SU-DHL-6 (cell line): ENCODE measurements around the gene METTL17.
"Not testable (repeated sequence)": the region's sequence is repeated elsewhere in the genome, so short reads cannot be mapped to it uniquely, and the experiment has no call there.

Source experiments
- H2AFZ ChIP-seq: fragments of 200-600 bp; sonication (generic); 2 replicates; pipeline ENCODE4 v1.6.1; 2014; ENCODE audit warnings: low read depth, mild to moderate bottlenecking, moderate library complexity, mixed read lengths, antibody characterized with exemption, low read length; ENCODE audit not compliant: severe bottlenecking
- H3F3A ChIP-seq: fragments of 200-600 bp; shearing (Covaris generic); 2 replicates; pipeline ENCODE4 v1.6.0; 2016; ENCODE audit warnings: antibody characterized with exemption, mild to moderate bottlenecking; ENCODE audit not compliant: insufficient read depth
- H3K27ac ChIP-seq: fragments of 200-600 bp; sonication (generic); 2 replicates; pipeline ENCODE4 v1.5.1; 2016; ENCODE audit warnings: low read depth, mild to moderate bottlenecking, low read length, moderate library complexity, mixed read lengths
- H3K27me3 ChIP-seq: fragments of 200-600 bp; sonication (generic), shearing (Covaris generic); 2 replicates; pipeline ENCODE4 v1.6.0; 2014; ENCODE audit warnings: mild to moderate bottlenecking, low read length
- H3K36me3 ChIP-seq: fragments of 200-600 bp; sonication (generic); 2 replicates; pipeline ENCODE4 v1.6.1; 2014; ENCODE audit warnings: mild to moderate bottlenecking, low read length, mixed read lengths
- H3K4me2 ChIP-seq: fragments of 300-600, 200-600 bp; shearing (Covaris generic), sonication (generic); 2 replicates; pipeline ENCODE4 v1.6.0; 2014; ENCODE audit warnings: low read length, low read depth, mild to moderate bottlenecking; ENCODE audit not compliant: poor library complexity, severe bottlenecking
- H3K4me3 ChIP-seq: fragments of 200-600 bp; sonication (generic); 2 replicates; pipeline ENCODE4 v1.5.1; 2014; ENCODE audit warnings: antibody characterized with exemption, low read length, mild to moderate bottlenecking, mixed read lengths; ENCODE audit not compliant: insufficient read depth, poor library complexity, severe bottlenecking
- H3K79me2 ChIP-seq: fragments of 200-600 bp; sonication (generic); 2 replicates; pipeline ENCODE4 v1.6.1; 2014; ENCODE audit warnings: mild to moderate bottlenecking, low read length, moderate library complexity; ENCODE audit not compliant: insufficient read depth
- H3K9ac ChIP-seq: fragments of 200-600 bp; sonication (generic); 2 replicates; pipeline ENCODE4 v1.7.0; 2014; ENCODE audit warnings: mild to moderate bottlenecking, low read length
- H3K9me2 ChIP-seq: fragments of 200-600 bp; sonication (generic); replicated peaks from 2 replicates; pipeline ENCODE4 v1.6.1; 2014; ENCODE audit warnings: low read length; ENCODE audit not compliant: insufficient read depth
- H3K9me3 ChIP-seq: fragments of 200-600 bp; sonication (generic); 2 replicates; pipeline ENCODE4 v1.6.1; 2014; ENCODE audit warnings: low read length, mixed read lengths; ENCODE audit not compliant: insufficient read depth
- H4K20me1 ChIP-seq: fragments of 200-600 bp; sonication (generic); 2 replicates; pipeline ENCODE4 v1.6.1; 2014; ENCODE audit warnings: low read depth, mild to moderate bottlenecking, antibody characterized with exemption, low read length, moderate library complexity, mixed read lengths
- EZH2phosphoT487 ChIP-seq: fragments of 200-600 bp; sonication (generic), shearing (Covaris generic); conservative IDR thresholded peaks from 2 replicates; pipeline ENCODE4 v1.6.1; 2018; ENCODE audit warnings: mild to moderate bottlenecking, antibody characterized with exemption, low read length, moderate library complexity, mixed read lengths
- TF ChIP-seq, protein P1 (sequence below): fragments of 200-600 bp; sonication (generic); IDR thresholded peaks from one replicate; pipeline ENCODE4 v1.5.1; 2017; ENCODE audit warnings: antibody characterized with exemption, mild to moderate bottlenecking, low read length, moderate library complexity; ENCODE audit not compliant: insufficient read depth, poor library complexity, severe bottlenecking

METTL17 gene

DNA sequence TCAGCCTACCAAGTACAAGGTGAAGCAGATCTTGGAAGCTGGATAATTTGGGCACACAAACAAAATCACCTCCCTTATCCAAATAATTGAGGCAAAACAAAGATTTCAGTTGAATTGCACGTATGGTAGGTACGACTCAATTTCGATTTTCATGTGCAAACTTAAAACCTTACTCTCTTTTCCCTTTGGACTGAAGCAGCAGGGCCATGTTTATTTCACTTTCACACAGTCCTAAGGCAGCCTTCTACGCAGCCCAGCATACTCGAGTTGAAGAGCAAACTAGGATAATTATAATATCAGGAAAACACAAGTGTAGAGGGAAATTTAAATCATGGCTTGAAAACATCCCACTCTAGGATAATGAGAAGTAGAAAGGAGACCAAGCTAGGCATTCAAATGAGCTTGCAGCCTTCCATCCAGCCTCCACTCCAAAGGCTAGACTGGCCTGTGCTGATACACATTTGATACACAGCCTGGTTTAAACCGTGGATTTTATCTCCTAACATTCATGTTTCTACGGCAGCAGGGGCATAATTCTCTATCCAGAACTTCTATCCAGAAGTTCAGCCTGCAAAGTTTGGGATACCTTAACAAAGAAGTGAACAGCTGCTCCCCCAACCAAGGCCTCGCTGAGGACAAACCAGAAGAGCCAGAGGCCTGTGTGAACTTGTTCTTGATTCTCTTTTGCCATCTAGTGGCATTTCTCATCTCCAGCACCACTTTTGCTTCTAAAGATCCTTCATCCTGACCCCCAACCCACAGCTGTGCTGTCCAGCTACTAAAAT lies 50.0 kb downstream of the METTL17 start:
- H2AFZ ChIP-seq = no peak overlapping the region
- H3K9me3 ChIP-seq = no peaks in the 10 kb centered on the region
- no peaks in the 10 kb centered on the region for H3K27me3 ChIP-seq
- H3K4me3 ChIP-seq = no peak overlapping the region
- H3K9me2 ChIP-seq = no peaks in the 10 kb centered on the region
- TF ChIP-seq, protein P1, sequence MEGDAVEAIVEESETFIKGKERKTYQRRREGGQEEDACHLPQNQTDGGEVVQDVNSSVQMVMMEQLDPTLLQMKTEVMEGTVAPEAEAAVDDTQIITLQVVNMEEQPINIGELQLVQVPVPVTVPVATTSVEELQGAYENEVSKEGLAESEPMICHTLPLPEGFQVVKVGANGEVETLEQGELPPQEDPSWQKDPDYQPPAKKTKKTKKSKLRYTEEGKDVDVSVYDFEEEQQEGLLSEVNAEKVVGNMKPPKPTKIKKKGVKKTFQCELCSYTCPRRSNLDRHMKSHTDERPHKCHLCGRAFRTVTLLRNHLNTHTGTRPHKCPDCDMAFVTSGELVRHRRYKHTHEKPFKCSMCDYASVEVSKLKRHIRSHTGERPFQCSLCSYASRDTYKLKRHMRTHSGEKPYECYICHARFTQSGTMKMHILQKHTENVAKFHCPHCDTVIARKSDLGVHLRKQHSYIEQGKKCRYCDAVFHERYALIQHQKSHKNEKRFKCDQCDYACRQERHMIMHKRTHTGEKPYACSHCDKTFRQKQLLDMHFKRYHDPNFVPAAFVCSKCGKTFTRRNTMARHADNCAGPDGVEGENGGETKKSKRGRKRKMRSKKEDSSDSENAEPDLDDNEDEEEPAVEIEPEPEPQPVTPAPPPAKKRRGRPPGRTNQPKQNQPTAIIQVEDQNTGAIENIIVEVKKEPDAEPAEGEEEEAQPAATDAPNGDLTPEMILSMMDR = peak; percentile 10
- no peak for TF ChIP-seq EZH2phosphoT487
- H4K20me1 ChIP-seq = no peaks in the 10 kb centered on the region
- H3K36me3 ChIP-seq = no peaks in the 10 kb centered on the region
- H3K9ac ChIP-seq = no peak overlapping the region
- no peak overlapping the region for H3K4me2 ChIP-seq
- H3K27ac ChIP-seq = no peak overlapping the region
- no peaks in the 10 kb centered on the region for H3F3A ChIP-seq
- no peaks in the 10 kb centered on the region for H3K79me2 ChIP-seq

DNA sequence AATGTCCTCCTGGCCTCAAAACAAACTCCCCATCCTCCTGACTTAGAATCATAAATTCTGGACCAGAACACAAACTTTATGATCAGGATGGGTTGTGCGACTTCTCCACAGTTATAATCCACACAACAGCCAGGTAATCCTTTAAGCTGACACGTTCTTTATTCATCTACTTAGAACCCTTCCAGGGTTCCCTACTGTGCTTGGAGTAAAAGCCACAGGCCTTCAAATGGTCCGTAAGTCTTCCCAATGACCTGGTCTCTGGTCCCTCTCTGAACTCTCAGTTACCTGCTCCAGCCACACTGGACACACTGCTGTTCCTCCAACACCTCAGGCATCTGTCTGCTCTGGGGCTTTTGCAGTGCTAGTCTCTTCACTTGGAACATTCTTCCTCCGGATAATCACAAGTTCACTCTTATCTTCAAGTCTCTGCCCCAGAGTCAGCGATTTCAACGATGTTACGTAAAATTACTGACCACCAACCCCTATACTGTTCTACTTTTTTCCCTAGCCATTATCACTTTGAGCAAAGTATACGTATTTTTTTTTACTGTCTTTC lies 50.7 kb downstream of the METTL17 start:
- no peak overlapping the region for H3K27ac ChIP-seq
- H3K79me2 ChIP-seq = no peaks in the 10 kb centered on the region
- H3K36me3 ChIP-seq = no peaks in the 10 kb centered on the region
- no peak overlapping the region for H3K4me3 ChIP-seq
- TF ChIP-seq EZH2phosphoT487 = no peak
- TF ChIP-seq, protein P1 = peak; percentile 6
- H4K20me1 ChIP-seq = no peaks in the 10 kb centered on the region
- H3K9ac ChIP-seq = no peak overlapping the region
- no peaks in the 10 kb centered on the region for H3K27me3 ChIP-seq
- H3K4me2 ChIP-seq = no peak overlapping the region
- H3K9me2 ChIP-seq = no peaks in the 10 kb centered on the region
- H3F3A ChIP-seq = no peaks in the 10 kb centered on the region
- no peaks in the 10 kb centered on the region for H3K9me3 ChIP-seq
- H2AFZ ChIP-seq = no peak overlapping the region

DNA sequence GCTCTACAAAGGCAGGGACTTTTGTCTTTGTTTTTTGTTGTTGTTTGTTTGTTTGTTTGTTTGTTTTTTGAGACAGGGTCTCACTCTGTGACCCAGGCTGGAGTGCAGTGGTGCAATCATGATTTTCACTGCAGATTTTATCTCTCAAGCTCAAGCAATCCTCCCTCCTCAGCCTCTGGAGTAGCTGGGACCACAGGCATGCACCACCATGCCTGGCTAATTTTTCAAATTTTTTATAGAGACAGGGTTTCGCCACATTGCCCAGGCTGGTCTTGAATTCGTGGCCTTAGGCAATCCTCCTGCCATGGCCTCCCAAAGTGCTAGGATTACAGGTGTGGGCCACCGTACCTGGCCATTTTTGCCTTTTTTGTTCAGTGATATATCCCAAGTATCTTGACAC lies 51.2 kb downstream of the METTL17 start:
- H4K20me1 ChIP-seq, H2AFZ ChIP-seq, H3K79me2 ChIP-seq, H3K27me3 ChIP-seq, H3K27ac ChIP-seq, H3K4me3 ChIP-seq, H3K9me2 ChIP-seq, H3F3A ChIP-seq, H3K36me3 ChIP-seq, H3K9me3 ChIP-seq, H3K4me2 ChIP-seq, H3K9ac ChIP-seq: not testable (repeated sequence)

DNA sequence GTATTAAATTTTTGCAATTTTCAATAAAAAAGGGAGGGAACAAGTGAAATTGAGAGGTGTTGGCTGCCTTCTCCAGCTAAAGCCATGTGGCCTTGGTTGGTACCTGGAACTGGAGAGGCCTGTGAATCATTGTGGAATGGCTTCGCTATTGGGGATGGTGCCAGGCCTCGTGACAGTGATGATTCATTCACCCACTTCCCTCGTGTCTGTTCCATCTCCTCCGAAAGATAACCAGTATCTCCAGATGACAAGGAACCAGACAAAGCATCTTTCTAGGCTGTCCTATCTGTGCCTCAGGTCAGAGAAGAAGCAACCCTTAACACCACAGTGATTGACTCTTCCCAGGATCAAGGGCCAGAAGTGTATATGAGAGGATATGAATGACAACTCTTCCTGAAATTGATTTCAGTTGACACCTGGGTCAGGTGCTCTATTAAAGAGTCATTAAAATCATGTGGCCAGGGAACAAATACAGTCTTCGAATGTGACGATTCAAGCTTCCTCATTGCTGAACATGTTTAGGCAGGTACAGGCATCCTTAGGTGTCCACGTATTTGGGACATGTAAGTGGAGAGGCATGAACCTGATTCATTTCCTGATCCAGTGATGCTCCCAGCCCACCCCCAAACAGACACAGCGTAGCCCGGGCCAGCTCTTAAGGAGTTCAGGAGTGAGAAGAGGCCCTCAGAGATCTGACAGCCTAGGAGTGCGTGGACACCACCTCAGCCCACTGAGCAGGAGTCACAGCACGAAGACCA lies 52.1 kb downstream of the METTL17 start, which contains the start of gene RNASE7:
Gene RNASE7, plus strand, starts transcription at position 687 of the 758 bp plus-strand sequence. CDS start 631 bp downstream, outside the sequence.
- Histone ChIP-seq H3K4me2 (no peak within 1 kb of the TSS), H3K79me2 (no peaks in the 10 kb centered on the region), H3F3A (no peaks in the 10 kb centered on the region), H3K4me3 (no peak within 1 kb of the TSS), H3K27ac (no peak within 1 kb of the TSS), H3K27me3 (no peaks in the 10 kb centered on the region), H3K9ac (no peak within 1 kb of the TSS), H4K20me1 (no peaks in the 10 kb centered on the region), H3K9me3 (no peaks in the 10 kb centered on the region), H2AFZ (no peak within 1 kb of the TSS), H3K36me3 (no peaks in the 10 kb centered on the region), H3K9me2 (no peaks in the 10 kb centered on the region)
- TF ChIP-seq EZH2phosphoT487 = no peak
- TF ChIP-seq, protein P1 = no peak
